Epithelial cell of esophagus (primary cell): ENCODE results near the gene CHCHD4.

Source experiments
- DNase-seq: peaks from one replicate; pipeline ENCODE4 v3.0.0; 2010; ENCODE audit warnings: low read depth
- H3K4me3 ChIP-seq: 2 replicates; pipeline ENCODE4 v1.5.1; 2011; ENCODE audit warnings: mild to moderate bottlenecking, low read length, control low read depth
- TF ChIP-seq, protein P1 (sequence below): IDR thresholded peaks from 2 replicates; pipeline ENCODE4 v1.5.1; 2011; ENCODE audit warnings: low read depth, mild to moderate bottlenecking, low read length, control low read depth, inconsistent platforms; ENCODE audit not compliant: insufficient read depth; ENCODE audit errors: missing control alignments

CHCHD4 gene

DNA sequence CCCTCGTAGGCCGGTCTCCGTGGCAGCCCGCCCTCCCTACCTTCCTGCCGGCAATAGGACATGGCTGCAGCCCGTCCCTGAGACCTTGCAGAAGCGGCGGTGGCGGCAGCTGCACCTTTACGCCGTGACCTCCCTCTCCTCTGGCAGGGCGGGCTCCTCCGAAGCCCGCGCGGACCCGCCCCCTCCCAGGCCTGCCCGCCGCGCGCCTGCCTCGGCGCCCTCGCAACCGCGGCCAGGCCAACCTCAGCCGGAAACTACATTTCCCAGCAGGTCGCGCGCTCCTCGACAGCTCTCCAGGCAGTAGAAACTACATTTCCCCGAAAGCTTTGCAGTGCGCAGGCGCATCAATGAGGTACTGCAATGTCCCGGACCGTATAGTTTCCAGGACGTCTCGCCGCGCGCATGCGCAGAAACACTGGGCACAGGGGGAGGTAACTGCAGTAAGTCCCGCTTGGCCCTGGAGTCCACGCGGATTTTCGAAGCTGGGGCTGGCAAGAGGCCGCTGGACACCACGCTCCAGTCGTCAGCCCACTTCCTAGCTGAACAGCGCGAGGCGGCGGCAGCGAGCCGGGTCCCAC is at the start of gene CHCHD4, which contains the start of gene TMEM43:
Gene CHCHD4, minus strand, starts transcription at position 256 of the 578 bp plus-strand sequence. Its CDS starts 194 bp downstream, at position 62.
Gene TMEM43, plus strand, starts transcription at position 438 of the 578 bp plus-strand sequence. CDS start 142 bp downstream, outside the sequence.
- peak; percentile 99 for DNase-seq
- peak within 1 kb of the TSS; percentile 97 for H3K4me3 ChIP-seq
- TF ChIP-seq, protein P1, sequence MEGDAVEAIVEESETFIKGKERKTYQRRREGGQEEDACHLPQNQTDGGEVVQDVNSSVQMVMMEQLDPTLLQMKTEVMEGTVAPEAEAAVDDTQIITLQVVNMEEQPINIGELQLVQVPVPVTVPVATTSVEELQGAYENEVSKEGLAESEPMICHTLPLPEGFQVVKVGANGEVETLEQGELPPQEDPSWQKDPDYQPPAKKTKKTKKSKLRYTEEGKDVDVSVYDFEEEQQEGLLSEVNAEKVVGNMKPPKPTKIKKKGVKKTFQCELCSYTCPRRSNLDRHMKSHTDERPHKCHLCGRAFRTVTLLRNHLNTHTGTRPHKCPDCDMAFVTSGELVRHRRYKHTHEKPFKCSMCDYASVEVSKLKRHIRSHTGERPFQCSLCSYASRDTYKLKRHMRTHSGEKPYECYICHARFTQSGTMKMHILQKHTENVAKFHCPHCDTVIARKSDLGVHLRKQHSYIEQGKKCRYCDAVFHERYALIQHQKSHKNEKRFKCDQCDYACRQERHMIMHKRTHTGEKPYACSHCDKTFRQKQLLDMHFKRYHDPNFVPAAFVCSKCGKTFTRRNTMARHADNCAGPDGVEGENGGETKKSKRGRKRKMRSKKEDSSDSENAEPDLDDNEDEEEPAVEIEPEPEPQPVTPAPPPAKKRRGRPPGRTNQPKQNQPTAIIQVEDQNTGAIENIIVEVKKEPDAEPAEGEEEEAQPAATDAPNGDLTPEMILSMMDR = no peak

- H3K4me3 ChIP-seq = no peak overlapping the region
- TF ChIP-seq, protein P1 = no peak
- DNase-seq = no peak
Measured at GRCh38 chr3:14172496-14172895, 47.8 kb upstream of the CHCHD4 start.

DNA sequence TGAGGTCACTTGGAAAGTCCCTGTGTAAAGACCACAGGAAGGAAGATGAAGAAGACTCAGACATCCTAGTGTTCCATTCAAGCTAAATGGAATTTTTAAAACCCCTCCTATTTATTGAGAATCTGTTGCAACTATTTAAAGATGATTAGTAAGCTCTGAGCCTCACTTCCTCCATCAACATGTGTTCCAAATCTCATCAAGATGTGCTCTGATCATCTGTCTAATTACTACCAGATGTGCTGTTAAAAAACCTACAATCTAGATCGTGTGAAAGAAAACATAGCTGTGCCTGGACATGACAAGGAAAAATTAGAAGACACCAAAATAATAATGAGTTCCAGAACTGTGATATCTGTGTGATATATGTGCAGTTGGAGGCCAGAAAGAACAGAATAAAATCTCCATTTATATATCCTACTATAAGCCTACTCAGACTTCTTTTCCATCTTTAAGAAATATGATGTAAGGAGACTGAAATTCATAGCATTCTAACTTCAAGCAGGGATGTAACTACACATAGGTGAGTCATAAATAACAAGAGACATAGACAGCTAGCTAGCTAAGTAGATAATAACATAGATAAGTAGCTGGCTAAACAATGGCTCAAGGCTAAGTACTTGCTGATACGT is 46.0 kb upstream of the CHCHD4 start:
- TF ChIP-seq, protein P1 = no peak
- DNase-seq = peak; percentile 58

DNA sequence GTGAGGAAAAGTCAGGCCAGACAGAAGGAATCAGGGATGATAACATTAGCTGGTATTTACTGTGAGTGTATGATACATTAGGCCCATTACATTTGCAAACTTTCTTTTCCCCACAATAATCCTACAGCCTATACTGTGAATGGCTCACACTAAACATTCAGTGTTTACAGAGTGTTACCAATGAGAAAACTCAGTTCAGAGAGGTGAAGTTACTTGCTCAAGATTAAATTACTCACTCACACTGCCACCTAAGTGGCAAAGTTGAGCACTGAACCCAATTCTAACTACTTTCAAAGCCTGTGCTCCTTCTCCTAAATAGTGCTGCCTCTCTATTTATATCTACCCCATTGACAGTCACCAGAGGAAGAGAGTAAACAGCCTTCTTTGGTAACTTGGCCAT is 45.2 kb upstream of the CHCHD4 start:
- no peak for DNase-seq
- TF ChIP-seq, protein P1 = no peak
- H3K4me3 ChIP-seq = no peak overlapping the region

More for the DNA sequence above, 46.0 kb upstream of the CHCHD4 start:
- H3K4me3 ChIP-seq = no peak overlapping the region

DNA sequence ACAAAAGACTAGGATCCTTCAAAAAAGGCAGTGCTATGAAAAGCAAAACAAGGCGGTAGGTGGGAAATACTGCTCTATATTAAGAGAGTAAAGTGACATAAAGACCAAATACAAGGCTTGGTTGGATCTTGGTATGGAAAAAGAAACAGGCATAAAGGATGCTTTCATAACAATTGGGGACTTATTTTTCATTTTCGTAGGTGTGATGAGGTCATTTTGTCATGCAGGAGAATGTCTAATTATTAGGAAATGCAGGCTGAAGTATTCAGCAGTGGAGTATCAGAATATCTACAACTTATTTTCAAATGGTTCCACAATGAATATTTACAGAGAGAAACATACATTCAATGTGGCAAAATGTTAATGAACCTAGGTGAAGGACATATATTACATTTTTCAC is 44.8 kb upstream of the CHCHD4 start:
- TF ChIP-seq, protein P1 = no peak
- H3K4me3 ChIP-seq = no peak overlapping the region
- DNase-seq = no peak

GRCh38 chr3:14166877-14167603 is 42.4 kb upstream of the CHCHD4 start:
- H3K4me3 ChIP-seq = no peak overlapping the region
- TF ChIP-seq, protein P1 = no peak
- peak; percentile 67 for DNase-seq
